HG03354 (cell line): ENCODE measurements around the gene NOC3L.
"Not testable (repeated sequence)": the region's sequence is repeated elsewhere in the genome, so short reads cannot be mapped to it uniquely, and the experiment has no call there.

Source experiments
- ATAC-seq: cut with Tn5 transposase; IDR thresholded peaks from one replicate; pipeline ENCODE4 v1.9.1; 2021; ENCODE audit warnings: mild to moderate bottlenecking; ENCODE audit not compliant: unreplicated experiment, poor library complexity, severe bottlenecking

NOC3L gene, protein sequence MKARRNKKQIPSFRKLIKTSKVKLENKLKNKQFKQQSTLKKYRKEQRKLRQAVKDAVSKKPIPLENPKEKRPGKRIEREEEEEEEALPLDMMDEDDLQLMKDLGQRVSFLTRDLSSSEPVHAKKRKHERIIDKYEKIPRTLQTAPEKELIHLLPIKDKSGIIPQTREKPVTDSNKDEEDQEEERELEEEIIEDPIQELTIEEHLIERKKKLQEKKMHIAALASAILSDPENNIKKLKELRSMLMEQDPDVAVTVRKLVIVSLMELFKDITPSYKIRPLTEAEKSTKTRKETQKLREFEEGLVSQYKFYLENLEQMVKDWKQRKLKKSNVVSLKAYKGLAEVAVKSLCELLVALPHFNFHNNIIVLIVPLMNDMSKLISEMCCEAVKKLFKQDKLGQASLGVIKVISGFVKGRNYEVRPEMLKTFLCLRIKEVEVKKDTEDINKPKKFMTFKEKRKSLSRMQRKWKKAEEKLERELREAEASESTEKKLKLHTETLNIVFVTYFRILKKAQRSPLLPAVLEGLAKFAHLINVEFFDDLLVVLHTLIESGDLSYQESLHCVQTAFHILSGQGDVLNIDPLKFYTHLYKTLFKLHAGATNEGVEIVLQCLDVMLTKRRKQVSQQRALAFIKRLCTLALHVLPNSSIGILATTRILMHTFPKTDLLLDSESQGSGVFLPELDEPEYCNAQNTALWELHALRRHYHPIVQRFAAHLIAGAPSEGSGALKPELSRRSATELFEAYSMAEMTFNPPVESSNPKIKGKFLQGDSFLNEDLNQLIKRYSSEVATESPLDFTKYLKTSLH

DNA sequence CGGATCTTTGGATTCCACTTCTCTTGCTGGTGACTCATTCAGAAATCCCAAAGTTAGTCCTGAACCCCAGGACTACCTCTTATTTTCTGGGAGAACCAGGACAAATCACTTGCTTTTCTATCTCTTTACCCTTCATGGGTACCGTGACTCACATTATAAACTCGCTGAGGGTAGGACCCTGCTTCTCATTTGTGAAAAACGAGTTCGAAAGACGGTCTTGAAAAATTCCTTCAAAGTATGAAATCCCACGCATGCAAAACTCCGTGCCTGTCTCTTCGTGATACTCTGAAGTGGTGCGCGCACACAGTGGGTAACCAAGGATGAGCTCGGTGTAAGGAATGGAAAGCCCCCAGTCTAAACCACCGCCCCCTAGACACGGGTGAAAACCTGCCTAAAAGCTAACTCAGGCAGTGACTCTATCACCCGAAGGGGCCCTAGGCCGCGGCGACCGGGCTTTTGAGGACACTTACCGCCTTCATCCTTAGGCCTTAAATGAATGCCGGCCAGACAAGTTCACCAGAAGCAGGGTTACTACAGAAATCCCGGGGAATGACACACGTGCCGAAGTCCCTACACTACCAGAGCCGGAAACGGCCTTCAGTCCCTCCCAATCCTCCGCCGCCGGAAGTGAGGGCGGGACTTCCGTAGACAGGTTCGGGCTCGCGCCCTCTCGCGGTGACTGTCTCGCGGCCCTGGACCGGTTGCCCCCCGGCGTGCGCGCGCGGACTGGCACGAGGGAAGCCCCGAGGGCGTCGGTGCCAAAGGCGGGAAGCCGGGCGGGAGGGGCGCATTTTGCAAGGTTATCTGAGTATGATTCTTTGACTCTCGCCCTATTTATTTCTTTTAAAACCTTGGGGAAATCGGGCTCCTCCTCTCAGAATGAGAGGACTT is at the start of gene NOC3L:
NOC3L (minus strand) TSS at position 580 of the 891 bp plus-strand sequence; CDS start at position 479, 101 bp downstream.
- peak; percentile 99 for ATAC-seq

DNA sequence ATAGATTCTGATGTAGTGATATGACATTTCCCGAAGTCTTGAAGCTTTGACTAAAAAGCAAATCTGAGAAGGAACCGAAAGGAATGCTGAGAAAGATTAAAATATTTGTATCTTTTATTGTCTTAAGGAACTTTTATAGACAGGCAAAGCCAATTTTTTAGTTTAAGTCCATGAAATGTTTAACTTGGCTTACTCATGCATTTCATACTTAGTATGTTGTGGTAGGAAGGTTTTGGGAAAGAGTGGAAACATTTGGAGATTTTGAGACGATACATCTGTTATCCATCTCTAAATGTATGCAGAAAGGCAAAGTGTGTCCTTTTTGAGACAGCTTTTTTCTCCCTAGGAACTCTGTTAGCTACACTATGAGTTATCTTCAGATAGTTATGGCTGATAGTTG is 49.7 kb upstream of the NOC3L start:
- ATAC-seq = no peak

DNA sequence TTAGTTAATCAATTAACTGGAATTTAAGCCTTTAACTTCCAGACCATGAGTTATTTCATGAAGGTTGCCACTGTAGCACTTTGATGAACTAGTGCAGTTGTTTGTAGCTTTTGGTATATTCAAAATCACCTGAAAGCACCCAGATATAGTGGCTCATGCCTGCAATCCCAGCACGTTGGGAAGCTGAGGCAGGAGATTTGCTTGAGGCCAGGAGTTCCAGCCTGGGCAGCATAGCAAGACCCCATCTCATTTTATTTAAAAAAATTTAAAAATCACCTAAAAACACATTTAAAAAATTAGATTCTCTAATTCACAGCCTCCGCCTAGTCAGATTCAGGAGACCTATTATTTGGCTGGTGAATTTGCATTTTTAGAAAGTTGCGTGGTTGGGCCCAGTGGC is 48.6 kb upstream of the NOC3L start:
- ATAC-seq = no peak

DNA sequence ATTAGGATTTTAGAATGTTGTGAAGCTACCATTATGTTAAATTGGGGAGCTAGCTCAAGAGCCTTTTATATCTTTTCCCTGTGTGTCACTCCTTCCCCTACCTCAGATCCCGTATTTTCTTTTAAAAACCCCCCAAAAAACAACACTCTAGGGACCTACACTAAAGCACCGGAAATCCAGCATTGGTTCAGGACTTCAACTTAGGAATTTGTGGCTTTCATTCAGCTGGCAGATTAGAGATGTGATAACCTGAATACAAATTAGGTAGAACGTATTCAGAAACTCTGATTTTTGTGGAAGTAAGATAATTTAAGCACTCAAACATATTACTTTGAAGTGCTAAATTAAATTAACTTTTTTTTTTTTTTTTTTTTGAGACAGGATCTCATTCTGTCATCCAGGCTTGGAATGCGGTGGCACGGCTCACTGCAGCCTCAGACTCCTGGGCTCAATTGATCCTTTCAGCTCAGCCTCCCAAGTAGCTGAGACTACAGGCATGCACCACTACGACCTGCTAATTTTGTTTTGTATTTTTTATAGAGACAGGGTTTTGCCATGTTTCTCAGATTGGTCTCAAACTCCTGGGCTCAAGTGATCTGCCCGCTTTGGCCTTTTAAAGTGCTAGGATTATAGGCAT is 46.4 kb upstream of the NOC3L start:
- no peak for ATAC-seq

DNA sequence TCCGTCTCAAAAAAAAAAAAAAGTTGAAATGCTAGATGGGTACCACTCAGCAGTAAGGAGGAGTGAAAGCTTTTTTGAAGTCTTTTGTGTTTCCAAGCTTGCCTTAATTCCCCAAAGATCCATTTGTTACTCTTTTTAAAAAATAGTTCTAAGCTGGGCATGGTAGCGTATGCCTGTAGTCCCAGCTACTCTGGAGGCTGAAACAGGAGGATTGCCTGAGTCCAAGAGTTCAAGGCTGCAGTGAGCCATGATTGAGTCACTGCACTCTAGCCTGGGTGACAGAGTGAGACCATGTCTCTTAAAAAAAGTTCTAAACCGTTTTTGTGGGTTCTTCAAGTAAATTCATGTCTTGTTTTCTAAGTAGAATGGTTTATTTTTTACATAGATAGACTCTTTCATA is 44.9 kb upstream of the NOC3L start:
- ATAC-seq = no peak

DNA sequence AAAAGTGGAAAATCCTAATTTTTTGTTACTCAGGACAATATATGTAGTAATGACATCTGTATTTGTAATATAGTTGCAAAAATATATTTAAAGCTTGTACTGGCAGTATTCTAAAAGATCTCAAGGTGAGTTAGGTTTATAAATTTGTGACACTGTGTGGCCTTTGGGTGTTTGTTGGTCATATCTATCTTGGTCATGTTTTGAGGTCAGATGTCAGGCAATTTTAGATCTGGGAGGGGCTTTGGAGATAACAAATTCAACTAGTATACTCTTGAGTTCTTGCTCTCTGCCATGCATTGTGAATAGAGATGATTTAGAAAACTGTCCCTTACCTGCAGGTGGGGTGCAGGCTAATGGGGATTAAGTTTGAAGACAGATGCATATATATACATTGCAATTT is 42.7 kb upstream of the NOC3L start:
- no peak for ATAC-seq

DNA sequence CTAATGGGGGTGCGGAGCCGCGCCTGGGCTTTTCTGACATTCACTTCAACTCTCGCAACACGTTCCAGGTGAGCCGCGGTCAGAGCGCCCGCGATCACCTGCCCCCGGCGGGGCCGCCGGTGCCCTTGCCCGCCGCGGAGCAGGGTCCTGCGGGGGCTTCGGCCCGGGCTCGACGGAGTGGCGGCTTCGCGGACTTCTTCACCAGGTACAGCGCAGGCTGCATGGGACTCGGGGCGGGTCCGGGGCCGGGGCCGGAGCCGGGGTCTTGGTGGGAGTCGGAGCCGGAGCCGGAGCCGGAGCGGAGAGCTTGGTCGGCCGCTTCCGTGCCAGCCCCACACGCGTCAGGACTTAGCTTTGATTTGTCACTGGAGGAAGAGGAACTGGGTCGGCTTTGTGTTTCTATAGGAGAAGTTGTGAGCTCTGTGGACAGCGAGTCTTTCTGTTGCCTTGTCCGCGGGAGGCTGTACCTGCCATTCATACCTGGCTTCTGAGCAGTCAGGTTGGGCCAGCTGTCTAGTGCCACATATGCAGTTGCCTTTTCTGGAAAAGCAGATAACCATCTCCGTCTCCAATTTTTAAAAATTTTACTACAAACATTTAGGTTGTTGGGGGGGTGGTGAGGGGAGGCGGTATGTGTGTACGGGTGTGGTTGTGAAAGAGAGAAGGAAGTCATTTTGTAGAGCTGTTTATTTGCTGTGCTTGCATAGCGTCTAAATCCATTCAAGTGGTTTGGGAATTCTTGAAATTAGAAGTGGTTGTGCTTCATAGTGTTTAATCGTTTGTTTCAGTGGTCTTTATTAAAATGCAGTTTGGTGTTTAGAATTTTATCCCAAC is 40.9 kb upstream of the NOC3L start:
- peak; percentile 59 for ATAC-seq

DNA sequence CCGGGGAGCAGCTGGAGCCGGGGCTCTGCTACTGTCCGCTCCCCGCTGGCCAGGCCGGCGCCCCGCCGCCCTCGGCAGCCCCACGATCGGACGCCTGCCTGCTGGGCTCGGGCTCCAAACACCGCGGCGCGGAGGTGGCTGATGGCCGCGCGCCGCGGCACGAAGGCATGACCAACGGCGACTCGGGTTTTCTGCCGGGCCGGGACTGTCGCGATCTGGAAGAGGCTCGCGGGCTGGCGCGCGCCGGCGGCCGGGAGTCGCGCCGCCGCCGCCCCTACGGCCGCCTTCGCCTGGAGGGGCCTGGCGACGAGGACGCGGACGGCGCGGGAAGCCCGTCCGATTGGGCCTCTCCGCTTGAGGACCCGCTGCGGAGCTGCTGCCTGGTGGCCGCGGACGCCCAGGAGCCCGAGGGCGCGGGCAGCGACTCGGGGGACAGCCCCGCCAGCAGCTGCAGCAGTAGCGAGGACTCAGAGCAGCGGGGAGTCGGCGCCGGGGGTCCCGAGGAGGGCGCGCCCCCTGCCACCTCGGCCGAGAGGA is 40.2 kb upstream of the NOC3L start:
- ATAC-seq = peak; percentile 36

DNA sequence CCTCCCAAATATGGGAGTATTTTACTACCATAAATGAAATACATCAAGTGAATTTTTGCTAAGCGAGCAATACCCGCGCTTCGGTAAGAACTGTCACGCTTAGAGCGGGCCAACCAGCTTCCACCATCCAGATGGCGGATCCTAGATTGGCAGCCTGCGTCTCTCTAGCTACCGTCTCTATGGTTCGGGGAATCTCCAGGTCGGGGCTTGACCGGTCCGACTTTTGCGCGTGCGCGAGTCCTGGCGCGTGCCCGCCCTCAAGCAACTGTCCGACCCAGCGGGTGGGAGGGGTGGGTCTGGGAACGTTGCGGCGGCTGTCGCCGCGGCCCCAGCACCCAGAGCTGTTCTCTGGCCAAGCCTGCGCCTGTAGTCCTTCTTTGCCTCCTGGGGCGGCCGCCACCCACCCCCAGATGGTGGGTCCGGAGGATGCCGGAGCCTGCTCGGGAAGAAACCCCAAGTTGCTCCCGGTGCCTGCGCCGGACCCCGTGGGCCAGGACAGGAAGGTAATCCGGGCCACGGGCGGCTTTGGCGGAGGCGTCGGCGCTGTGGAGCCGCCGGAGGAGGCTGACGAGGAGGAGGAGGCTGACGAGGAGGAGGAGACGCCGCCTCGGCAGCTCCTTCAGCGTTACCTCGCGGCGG is 39.6 kb upstream of the NOC3L start, which contains the start of gene TBC1D12:
TBC1D12 (plus strand) TSS at position 338 of the 639 bp plus-strand sequence; CDS start at position 411, 73 bp downstream.
- ATAC-seq = peak; percentile 75

DNA sequence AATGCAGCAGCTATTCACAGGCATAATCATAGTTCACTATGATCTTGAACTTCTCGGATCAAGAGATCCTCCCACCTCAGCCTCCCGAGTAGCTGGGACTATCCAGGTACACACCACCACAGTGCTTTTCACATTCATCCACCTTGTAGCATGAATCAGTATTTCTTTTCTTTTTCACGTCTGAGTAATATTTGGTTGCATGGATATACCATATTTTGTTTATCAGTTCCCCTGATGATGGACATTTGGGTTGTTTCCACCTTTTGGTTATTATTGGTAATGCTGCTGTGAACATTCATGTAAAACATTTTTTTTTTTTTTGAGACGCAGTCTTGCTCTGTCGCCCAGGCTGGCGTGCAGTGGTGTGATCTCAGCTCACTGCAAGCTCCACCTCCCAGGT is 36.0 kb upstream of the NOC3L start:
- no peak for ATAC-seq

DNA sequence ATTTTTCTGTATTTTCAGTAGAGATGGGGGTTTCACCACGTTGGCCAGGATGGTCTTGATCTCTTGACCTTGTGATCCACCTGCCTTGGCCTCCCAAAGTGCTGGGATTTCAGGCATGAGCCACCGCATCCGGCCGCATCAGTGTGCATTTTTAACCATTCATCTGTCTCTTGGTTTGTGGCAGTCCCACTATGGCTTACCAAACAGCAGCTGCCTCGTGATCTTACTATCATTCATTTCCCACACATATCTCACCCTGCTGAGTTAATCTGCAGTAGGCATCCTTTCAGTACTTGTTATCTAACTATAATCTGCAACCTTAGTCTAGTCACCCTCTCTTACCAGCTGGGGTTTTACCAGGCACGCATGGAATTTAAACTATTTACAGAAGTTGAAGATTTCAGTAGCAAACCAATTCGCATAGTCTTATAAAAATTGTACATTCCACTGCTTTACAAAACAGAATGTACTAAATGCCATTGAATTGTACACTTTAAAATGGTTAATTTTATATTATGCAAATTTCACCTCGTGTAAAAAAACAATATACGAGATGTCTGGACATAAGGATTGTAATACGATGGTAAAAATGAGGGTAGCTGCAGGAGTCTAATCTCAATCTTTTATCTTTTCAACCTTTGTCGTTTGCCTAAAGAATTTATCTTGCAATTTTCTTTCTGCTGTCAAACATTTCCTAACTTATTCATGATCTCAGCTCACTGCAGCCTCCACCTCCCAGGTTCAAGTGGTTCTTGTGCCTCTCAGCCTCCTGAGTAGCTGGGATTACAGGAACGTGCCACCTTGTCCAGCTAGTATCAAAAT is 35.0 kb upstream of the NOC3L start:
- ATAC-seq = no peak

DNA sequence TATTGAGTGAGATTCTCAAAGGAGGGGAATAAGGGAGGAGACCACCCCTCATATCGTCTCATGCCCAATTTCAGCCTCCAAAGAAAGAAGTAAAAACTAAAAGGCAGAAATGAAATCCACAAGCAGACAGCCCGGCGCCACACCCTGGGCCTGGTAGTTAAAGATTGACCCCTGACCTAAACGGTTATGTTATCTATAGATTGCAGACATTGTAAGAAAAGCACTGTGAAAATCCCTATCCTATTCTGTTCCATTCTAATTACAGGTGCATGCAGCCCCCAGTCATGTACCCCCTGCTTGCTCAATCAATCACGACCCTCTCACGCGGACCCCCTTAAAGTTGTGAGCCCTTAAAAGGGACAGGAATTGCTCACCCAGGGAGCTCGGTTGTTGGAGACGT is 29.4 kb upstream of the NOC3L start:
- ATAC-seq = not testable (repeated sequence)

DNA sequence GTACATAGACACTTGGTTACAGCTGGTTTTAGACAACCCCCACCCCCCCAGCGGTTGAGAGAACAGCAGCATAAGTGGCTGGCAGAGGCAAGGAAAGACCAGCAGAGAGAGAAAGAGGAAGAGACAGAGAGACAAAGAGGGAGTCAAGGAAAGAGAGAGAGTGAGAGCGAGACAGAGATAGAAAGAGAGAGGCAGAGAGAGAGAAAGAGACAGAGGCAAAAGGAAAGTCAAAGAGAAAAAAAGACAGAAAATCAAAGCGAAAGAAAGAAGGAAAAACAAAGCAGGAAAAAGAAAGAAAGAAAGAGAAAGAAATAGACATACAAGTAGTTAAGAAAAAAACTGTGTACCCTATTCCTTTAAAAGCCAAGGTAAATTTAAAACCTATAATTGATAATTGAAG is 23.0 kb upstream of the NOC3L start:
- not testable (repeated sequence) for ATAC-seq

DNA sequence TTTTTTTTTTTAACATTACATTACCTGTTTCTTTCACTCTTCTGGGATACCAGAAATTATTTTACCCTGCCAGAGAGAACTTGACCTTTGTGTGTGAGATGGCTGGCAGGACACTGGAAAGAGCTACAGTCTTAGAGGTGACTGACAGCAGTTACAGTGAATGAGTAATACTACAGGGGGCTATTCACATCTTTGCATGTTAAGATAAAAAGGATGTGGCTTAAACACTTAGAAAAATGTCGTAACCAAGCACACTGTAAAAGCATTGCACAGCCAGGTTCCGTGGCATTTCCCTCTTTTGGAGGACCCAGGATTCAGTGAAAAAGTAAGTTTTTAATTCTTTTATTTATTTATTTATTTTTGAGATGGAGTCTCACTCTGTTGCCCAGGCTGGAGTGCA is 20.8 kb upstream of the NOC3L start:
- ATAC-seq = no peak

DNA sequence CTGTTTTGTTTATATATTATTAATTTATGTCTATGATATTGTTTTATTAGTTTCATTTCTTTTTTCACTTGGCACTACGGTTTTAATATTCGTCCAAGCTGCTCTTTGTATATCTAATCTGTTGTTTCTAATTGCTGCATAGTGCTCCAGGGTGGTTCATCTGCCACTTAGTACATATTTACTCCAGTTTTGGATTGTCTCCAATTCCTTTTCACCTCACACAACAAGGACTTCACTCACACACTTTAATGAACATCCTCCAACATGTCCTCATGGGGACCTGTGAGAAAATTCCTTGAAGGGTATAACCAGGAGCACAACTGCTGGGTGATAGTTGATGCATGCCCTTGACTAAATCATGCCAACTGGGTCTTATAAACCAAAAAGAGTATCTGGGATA is 14.1 kb upstream of the NOC3L start:
- no peak for ATAC-seq

DNA sequence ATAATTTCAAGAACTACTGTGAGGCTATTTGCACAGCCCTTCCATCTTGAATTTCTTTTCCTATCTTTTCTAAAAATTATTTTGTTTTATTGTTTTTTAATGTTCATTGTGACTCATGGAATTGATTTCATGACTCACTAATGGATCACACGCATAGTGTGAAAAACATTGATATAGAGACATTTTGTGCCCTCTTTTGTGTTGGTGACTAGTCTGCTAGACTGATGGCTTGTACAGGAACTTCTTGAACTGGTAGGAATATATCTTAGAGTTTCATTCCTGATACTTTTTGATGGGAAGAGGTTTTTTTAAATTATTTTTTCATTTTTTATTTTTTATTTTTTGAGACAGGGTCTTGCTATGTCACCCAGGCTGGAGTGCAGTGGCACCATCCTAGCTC is 12.6 kb upstream of the NOC3L start:
- no peak for ATAC-seq

DNA sequence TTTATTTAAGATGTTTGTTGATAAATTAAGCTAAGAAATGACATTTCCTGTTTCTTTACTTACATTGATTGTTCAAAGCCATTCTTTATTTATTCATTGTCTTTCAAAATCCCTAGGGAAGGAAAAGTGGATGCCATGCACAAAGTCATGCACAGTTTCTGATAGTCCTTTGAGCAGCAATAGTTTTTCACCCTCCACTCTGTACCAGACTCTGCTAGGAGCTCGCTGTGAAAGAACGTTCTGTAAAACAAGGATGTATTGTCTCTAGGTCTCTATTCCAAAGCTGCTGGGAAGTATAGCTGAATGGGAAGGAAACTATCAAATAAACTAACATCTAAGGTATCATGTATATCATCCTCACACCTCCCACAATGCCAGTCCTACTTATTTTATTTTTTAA is 7.8 kb upstream of the NOC3L start:
- no peak for ATAC-seq
